ENCODE results near the gene SNX25.

SNX25 gene

DNA sequence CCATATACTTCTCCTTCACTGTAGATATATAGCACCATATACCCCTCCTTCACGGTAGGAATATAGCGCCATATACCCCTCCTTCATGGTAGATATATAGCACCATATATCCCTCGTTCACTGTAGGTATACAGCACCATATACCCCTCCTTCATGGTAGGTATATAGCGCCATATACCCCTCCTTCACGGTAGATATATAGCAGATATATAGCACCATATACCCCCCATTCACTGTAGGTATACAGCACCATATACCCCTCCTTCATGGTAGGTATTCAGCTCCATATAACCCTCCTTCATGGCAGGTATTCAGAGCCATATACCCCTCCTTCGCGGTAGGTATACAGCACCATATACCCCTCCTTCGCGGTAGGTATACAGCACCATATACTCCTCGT lies 12.5 kb downstream of the SNX25 start:
- no peak overlapping the region for H3K4me3 ChIP-seq (ENCODE audit: control insufficient read depth, low read depth, low read length)
- no peak for DNase-seq (ENCODE audit: low read depth)
- TF ChIP-seq CTCF (conservative IDR thresholded peaks at IDR 0.05; ENCODE audit: control insufficient read depth, insufficient read depth, low read depth, low read length): no peak

GRCh38 chr4:185222598-185222997 lies 13.2 kb downstream of the SNX25 start:
- peak; percentile 84 for DNase-seq (ENCODE audit: low read depth)
- no peak overlapping the region for H3K4me3 ChIP-seq (ENCODE audit: control insufficient read depth, low read depth, low read length)
- no peak for TF ChIP-seq CTCF (conservative IDR thresholded peaks at IDR 0.05; ENCODE audit: control insufficient read depth, insufficient read depth, low read depth, low read length)

- DNase-seq (ENCODE audit: low read depth): no peak
- H3K4me3 ChIP-seq (ENCODE audit: control insufficient read depth, low read depth, low read length): no peak overlapping the region
- peak; percentile 34 for TF ChIP-seq CTCF (conservative IDR thresholded peaks at IDR 0.05; ENCODE audit: control insufficient read depth, insufficient read depth, low read depth, low read length)
These were observed 15.2 kb downstream of the SNX25 start for GRCh38 chr4:185224597-185224996.

DNA sequence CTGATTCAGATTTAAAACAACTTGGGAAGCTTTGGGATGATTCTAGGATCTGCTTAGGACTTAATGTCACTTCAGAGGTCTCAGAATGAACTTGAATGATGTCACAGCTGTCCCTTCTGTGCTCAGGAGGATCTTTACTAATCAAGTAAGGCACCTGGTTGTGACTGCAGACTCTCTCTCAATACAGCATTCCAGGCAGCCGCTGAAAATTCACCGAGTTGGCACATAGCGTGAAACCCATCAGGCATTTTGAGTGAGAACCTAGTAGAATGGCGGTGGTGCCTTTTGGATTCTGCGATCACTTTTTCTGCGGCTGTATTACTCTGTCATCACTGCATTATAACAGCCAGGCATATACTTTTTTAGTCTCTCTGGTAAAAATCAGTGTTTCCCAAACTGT lies 16.5 kb downstream of the SNX25 start:
- TF ChIP-seq CTCF (conservative IDR thresholded peaks at IDR 0.05; ENCODE audit: control insufficient read depth, insufficient read depth, low read depth, low read length): no peak
- DNase-seq (ENCODE audit: low read depth): no peak
- H3K4me3 ChIP-seq (ENCODE audit: control insufficient read depth, low read depth, low read length): no peak overlapping the region

GRCh38 chr4:185227131-185227551 lies 17.7 kb downstream of the SNX25 start:
- no peak overlapping the region for H3K4me3 ChIP-seq (ENCODE audit: control insufficient read depth, low read depth, low read length)
- peak; percentile 28 for TF ChIP-seq CTCF (conservative IDR thresholded peaks at IDR 0.05; ENCODE audit: control insufficient read depth, insufficient read depth, low read depth, low read length)
- no peak for DNase-seq (ENCODE audit: low read depth)

DNA sequence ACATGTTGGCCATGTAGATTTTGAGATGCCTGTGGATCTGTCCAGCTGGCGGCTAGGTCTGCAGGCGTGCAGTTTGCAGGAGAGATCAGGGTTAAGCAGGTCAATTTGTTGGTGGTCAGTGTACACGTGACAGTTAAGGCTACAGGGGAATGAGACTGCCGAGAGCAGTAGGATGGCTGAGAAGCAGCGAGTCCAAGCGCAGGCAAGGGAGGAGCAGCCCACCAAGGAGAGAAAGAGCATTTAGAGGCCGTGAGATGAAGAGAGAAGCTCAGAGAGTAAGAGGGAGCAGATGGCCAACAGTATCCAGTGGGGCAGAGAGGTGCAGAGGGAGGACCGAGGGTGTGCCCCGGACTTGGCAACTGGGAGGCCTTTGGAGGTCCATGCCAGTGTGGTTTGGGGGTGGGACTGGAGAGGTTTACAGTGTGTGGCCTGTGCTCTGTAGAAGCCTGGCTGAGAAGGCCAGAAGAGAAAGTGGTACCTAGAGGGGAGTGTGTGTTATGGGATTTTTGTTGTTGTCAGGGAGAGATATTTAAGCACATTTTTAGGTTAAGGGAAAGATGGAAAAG lies 18.4 kb downstream of the SNX25 start:
- no peak for TF ChIP-seq CTCF (conservative IDR thresholded peaks at IDR 0.05; ENCODE audit: control insufficient read depth, insufficient read depth, low read depth, low read length)
- H3K4me3 ChIP-seq (ENCODE audit: control insufficient read depth, low read depth, low read length): no peak overlapping the region
- DNase-seq (ENCODE audit: low read depth): no peak

Measured in fibroblast of mammary gland (primary cell).